Left lung (tissue), 10 donors: ENCODE measurements around the gene RIOK3. TPM values are rescaled to one million over a fixed set of nuclear protein-coding genes. Genes with fewer than 3 reads are reported as not detected.
A peak's percentile ranks its signal among the peaks of the same experiment; 100 is the strongest.

Source experiments
- ATAC-seq: fragments of 200-7000 bp; cut with Tn5 transposase; one replicate; pipeline ENCODE4 v1.9.1; 2020; ENCODE audit warnings: moderate library complexity
- DNase-seq, 4 donors: peaks; one replicate each; pipeline ENCODE4 v3.0.0-alpha.2; 2013 to 2020
- H3K27ac ChIP-seq, 2 donors: fragments of 200-600 bp; sonication (generic) in 1 of 2; one replicate each; pipeline versions ENCODE4 v1.5.0 to v1.8.0; 2020 to 2021
- H3K27me3 ChIP-seq, 2 donors: fragments of 200-600 bp; sonication (generic) in 1 of 2; one replicate each; pipeline versions ENCODE4 v1.5.0 to v1.8.0; 2020 to 2021
- H3K36me3 ChIP-seq, 2 donors: fragments of 200-600 bp; sonication (generic) in 1 of 2; one replicate each; pipeline versions ENCODE4 v1.5.0 to v1.8.0; 2020 to 2021
- H3K4me1 ChIP-seq, 2 donors: fragments of 200-600 bp; one replicate each; pipeline ENCODE4 v1.8.0; 2021
- H3K4me3 ChIP-seq, 2 donors: fragments of 200-600 bp; sonication (generic) in 1 of 2; one replicate each; pipeline versions ENCODE4 v1.5.0 to v1.8.0; 2020 to 2021; ENCODE audit warnings: mild to moderate bottlenecking in 1 of 2
- H3K9me3 ChIP-seq, 2 donors: fragments of 200-600 bp; sonication (generic) in 1 of 2; one replicate each; pipeline versions ENCODE4 v1.5.0 to v1.8.0; 2020 to 2021
- intact Hi-C, 2 donors: fragments of 100-400 bp; cut with DNase I; formaldehyde crosslinking; loops; one replicate each; pipeline versions ENCODE4 v1.11.2 to v1.14.2; 2022
- polyA plus RNA-seq, 6 donors: library from polyadenylated mRNA; unstranded; fragments of 120-200 nt; gene quantifications; one replicate each; pipeline ENCODE4 v1.2.1, GENCODE V29; 2013; ENCODE audit not compliant: insufficient read length in 6 of 6
- total RNA-seq, 2 donors: library from RNA; stranded (reverse); fragmentation: NEBNext Ultra II Directional; extraction: Animal tissue kit (Norgen Biotek cat#: 25700); gene quantifications; one replicate each; pipeline ENCODE4 v1.2.1, GENCODE V29; 2021
- TF ChIP-seq, protein P1 (sequence below), 2 donors: fragments of 200-600 bp; sonication (generic) in 1 of 2; IDR thresholded peaks; one replicate each; pipeline versions ENCODE4 v1.5.0 to v1.8.0; 2021; ENCODE audit warnings: antibody characterized with exemption in 2 of 2
- donor health status: DM: no; HTN: yes; CAD: no.
- donor health status: DM: no; HTN: no; CAD: no.

RIOK3 gene
- total and polyA plus RNA-seq, 8 donors = 55.3 to 79.7 (median 66.9) TPM

DNA sequence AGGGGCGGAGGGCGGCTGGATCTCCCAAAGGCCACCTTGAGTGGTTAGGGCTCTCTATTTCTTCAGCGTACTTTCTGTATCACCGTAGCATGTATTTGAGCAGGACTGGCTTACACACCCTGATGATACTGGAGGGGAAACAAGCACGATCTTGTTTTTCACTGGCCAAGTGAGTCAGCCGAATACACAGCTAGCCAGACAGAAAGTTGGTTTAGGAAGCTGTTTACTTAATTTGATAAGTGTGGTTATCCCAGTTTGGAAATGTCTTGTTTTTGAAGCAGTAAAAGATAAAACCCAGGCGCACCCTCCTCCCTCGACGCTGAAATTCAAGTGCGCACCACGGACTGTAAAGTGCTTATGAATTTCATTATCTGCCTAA is 582 bp downstream of the RIOK3 start:
- Histone ChIP-seq H3K4me3 (peak overlapping the region; percentile 84 to 91), H3K27me3 (no peaks in the 10 kb centered on the region), H3K4me1 (peaks cover 20 to 59% of the 10 kb centered on the region in 2 donors), H3K9me3 (no peaks in the 10 kb centered on the region), H3K36me3 (peaks cover 0 to 17% of the 10 kb centered on the region in 2 donors), H3K27ac (peak overlapping the region; percentile 92 to 96)
- peak in 2 of 4 donors; percentile 7 to 9 for DNase-seq
- TF ChIP-seq, protein P1, sequence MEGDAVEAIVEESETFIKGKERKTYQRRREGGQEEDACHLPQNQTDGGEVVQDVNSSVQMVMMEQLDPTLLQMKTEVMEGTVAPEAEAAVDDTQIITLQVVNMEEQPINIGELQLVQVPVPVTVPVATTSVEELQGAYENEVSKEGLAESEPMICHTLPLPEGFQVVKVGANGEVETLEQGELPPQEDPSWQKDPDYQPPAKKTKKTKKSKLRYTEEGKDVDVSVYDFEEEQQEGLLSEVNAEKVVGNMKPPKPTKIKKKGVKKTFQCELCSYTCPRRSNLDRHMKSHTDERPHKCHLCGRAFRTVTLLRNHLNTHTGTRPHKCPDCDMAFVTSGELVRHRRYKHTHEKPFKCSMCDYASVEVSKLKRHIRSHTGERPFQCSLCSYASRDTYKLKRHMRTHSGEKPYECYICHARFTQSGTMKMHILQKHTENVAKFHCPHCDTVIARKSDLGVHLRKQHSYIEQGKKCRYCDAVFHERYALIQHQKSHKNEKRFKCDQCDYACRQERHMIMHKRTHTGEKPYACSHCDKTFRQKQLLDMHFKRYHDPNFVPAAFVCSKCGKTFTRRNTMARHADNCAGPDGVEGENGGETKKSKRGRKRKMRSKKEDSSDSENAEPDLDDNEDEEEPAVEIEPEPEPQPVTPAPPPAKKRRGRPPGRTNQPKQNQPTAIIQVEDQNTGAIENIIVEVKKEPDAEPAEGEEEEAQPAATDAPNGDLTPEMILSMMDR (IDR thresholded peaks at IDR 0.05) = no peak
- peak; percentile 27 for ATAC-seq
- intact Hi-C loops = no loop called here

DNA sequence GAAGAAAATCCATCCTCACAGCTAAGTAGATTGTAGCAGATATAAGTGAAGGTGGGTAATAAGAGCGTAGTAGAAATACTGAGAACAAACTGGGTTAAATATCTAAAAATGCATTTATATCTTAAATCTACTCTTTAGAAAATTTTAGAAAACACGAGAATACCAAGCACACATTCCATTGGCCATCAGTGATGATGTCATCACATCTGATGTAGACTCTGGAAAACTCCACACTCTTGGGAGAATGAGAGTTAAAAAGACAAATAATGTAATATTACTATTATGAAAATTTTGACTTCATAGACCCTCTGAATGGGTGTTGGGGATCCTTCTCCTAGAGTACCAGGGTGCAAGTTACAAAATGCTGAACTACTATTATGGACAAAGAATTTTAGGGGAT is 3.7 kb downstream of the RIOK3 start:
- H3K4me3 ChIP-seq = no peak overlapping the region
- intact Hi-C loops = no loop called here
- TF ChIP-seq, protein P1 (IDR thresholded peaks at IDR 0.05) = no peak
- no peaks in the 10 kb centered on the region for H3K9me3 ChIP-seq
- peaks cover 24 to 83% of the 10 kb centered on the region in 2 donors for H3K4me1 ChIP-seq
- peaks cover 0 to 17% of the 10 kb centered on the region in 2 donors for H3K36me3 ChIP-seq
- DNase-seq (no peak), ATAC-seq (no peak)
- H3K27ac ChIP-seq = no peak overlapping the region
- H3K27me3 ChIP-seq = no peaks in the 10 kb centered on the region

DNA sequence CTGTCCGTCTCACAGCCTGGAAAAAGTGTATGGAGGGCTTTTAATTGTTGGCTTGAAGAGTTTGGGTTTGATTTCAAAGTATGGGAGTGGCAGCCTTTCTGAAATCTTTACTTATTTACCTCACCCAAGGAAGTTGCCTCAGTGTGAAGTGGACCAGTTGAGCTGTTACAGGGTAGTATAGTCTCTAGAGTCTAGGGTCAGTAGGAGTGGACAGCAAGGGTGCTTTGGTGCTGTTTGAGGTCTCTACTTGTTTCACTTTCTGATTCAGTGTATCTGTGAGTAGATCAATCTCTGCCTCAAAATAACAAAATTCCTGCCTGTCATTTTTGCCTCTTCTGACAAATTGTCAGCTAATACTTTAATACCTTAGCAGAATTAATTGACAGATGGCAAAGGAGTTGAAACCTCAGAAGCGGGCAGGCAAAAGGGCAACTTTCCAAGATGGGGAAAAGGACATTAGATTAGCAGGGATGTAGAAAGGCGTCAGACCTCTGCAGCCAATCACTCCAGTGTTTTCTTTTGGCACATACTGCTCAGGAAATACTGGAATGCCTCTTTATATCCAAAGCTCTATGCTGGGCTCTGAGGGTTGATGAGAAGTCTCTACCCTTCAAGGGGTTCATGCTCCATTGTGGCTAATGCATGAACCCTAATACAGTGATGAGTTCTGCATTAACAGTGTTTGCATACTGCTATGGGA is 5.9 kb downstream of the RIOK3 start:
- H3K9me3 ChIP-seq = no peaks in the 10 kb centered on the region
- TF ChIP-seq, protein P1 (IDR thresholded peaks at IDR 0.05) = no peak
- H3K36me3 ChIP-seq = peaks cover 0 to 35% of the 10 kb centered on the region in 2 donors
- no peak for DNase-seq
- H3K4me3 ChIP-seq = no peak overlapping the region
- no peaks in the 10 kb centered on the region for H3K27me3 ChIP-seq
- peak overlapping the region in 1 of 2 donors; percentile 24 for H3K27ac ChIP-seq
- peak; percentile 86 for ATAC-seq
- peaks cover 24 to 81% of the 10 kb centered on the region in 2 donors for H3K4me1 ChIP-seq
- intact Hi-C loops = no loop called here

DNA sequence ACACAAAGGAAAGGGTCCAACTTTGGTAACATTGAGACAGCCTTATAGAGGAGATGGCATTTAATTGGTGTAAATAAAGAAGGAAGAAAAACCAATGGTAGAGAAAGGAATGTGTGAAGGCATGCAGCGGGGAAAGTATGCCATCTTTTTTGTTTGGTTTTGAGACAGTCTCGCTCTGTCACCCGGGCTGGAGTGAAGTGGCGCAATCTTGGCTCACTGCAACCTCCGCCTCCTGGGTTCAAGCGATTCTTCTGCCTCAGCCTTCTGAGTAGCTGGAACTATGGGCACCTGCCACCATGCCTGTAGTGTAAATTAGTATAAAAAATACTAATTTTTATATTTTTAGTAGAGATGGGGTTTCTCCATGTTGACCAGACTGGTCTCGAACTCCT is 6.4 kb downstream of the RIOK3 start:
- ATAC-seq (no peak), DNase-seq (no peak)
- Histone ChIP-seq H3K4me3 (no peak overlapping the region), H3K27ac (peak overlapping the region in 1 of 2 donors; percentile 24), H3K27me3 (no peaks in the 10 kb centered on the region), H3K36me3 (peaks cover 0 to 41% of the 10 kb centered on the region in 2 donors), H3K4me1 (peaks cover 24 to 75% of the 10 kb centered on the region in 2 donors), H3K9me3 (no peaks in the 10 kb centered on the region)
- intact Hi-C loops = no loop called here
- TF ChIP-seq, protein P1 (IDR thresholded peaks at IDR 0.05) = no peak

DNA sequence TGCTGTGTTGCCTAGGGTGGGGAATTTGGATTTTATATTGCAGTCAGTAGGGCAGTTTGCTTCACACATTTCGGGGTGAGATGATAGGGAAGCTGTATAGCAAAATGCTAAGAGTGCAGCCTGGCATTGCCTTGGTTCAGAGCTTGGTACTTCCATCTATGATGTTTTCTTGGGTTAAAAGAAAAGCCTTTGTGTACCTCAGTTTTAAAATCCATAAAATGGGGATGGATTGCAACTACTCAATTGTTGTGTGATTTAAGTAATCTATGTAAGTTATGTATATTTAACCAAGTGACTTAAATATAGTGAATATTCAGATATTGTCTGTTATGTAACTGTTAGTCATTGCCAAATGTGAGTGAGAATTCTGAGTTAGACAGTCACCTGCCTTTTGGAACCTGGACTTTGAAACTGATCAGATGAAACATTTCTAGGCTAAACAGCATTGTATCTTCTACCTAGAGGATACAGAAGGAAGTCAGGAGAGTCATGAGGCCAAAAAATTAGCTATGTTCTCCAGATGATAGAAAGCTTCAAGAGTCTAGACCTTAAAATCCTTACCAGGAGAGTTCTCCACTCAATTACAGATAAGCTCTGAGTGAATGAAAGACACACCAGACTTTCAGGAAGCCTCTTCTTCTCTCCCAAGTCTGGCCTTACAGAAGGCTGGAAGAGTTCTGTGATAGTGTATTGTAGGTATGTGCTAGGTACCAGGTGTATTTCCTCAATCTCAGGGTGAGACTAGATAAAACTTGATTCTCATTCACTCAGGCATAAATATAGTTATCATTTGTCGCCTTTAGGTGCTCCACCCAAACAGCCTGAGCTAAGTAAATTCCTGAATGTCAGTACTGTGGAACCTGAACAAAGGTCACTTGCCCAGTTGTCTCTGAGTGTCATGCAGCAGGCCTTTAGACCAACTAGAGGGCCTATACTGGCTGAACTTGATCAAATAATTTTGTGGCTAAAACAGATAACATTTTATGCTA is 7.5 kb downstream of the RIOK3 start:
- Histone ChIP-seq H3K4me3 (no peak overlapping the region), H3K27ac (no peak overlapping the region), H3K4me1 (peaks cover 18 to 65% of the 10 kb centered on the region in 2 donors), H3K9me3 (no peaks in the 10 kb centered on the region), H3K36me3 (peaks cover 0 to 46% of the 10 kb centered on the region in 2 donors), H3K27me3 (no peaks in the 10 kb centered on the region)
- DNase-seq (no peak), ATAC-seq (no peak)
- intact Hi-C loops = no loop called here
- TF ChIP-seq, protein P1 (IDR thresholded peaks at IDR 0.05) = no peak
